ENCODE results near the gene LHPP.

Gene LHPP

DNA sequence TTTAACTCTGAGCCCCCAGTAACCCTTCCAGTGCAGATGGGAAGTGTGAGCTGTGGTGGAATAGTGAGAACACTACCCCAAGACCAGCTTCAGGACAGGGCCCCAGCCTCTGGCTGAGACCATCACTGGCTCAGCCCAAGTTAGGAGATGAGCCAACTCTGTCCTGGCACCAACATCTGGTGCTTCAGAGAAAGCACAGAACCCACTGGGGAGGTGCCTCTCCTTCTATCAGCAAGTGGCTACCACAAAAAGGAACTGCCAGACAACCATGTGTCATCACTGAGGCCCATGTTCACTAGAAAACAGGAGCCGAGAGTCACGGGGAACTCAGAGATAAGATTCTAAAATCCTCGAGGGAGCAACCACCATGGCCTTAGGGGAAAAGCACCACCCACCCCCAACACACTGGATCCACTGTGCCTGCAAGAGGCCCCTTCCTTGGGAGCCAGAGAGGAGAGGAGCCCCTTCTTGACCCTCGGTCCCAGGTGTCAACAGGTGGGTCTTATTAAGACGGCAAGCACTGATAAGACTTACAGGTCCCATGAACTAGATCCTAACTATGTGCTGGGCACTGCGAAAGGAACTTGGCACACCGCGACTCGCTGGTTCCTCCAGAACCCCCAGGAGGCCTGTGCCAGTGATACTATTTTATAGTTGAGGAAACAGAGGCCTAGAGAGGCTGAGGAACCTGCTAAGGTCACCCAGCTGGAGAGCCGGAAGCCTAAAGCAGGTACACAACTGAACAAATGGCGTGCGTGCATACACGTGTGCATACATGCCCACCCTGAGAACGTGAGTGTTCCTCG lies 179.9 kb downstream of the LHPP start:
- DNase-seq (ENCODE audit: low read depth in 2 of 2): no peak

GRCh38 chr10:124642088-124642710 lies 180.6 kb downstream of the LHPP start:
- no peak for DNase-seq (ENCODE audit: low read depth in 2 of 2)

- no peak for DNase-seq (ENCODE audit: low read depth in 2 of 2)
Measured at GRCh38 chr10:124643330-124644009, 181.8 kb downstream of the LHPP start.

- DNase-seq (ENCODE audit: low read depth in 2 of 2): no peak
Measured at GRCh38 chr10:124644236-124644635, 182.6 kb downstream of the LHPP start.

GRCh38 chr10:124644771-124645415 lies 183.3 kb downstream of the LHPP start:
- no peak for DNase-seq (ENCODE audit: low read depth in 2 of 2)

- no peak for DNase-seq (ENCODE audit: low read depth in 2 of 2)
Measured at GRCh38 chr10:124645467-124646095, 184.0 kb downstream of the LHPP start.

DNA sequence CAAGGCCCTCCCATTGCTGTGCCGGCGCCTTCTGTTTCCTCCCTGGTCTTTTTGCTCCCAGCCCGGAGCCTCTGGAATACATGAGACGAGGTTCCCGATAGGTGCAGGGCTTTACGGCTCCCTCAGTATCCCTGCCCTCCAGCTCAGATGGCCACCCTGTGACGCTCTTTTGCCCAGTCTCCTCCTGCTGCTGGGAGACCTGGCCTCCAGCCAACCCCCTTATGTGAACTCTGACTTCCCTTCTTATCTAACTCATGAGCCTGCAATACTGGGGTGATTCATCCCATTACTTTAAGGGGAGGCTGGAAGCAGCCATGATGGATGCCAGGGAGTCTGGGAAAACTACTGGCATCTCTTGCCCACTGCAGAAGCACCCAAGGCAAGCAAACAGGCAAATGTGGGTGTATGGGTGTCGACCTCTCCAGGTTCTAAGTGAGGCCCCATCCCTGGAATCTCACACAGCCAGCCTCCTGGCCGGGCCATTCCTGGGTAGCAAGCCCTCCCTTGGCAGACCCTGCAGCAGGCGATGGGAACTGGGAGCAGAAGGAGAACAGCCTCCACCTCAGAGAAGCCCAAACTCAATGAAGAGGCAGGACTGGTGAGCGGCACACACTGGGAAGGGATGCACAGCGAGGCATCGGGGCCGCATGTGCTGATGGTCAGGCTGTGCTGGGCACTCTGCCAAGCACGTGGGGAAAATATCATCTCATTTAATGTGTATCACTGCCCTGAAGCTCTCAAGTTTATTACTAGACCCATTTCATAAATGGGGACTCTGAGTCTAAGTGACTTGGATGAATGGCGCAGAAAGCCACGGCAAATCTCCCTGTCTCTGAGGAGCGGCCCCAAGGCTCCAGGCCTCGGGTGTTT lies 185.1 kb downstream of the LHPP start:
- DNase-seq (ENCODE audit: low read depth in 2 of 2): no peak

GRCh38 chr10:124647421-124648130 lies 186.0 kb downstream of the LHPP start:
- DNase-seq (ENCODE audit: low read depth in 2 of 2): peak; percentile 47 to 57

DNA sequence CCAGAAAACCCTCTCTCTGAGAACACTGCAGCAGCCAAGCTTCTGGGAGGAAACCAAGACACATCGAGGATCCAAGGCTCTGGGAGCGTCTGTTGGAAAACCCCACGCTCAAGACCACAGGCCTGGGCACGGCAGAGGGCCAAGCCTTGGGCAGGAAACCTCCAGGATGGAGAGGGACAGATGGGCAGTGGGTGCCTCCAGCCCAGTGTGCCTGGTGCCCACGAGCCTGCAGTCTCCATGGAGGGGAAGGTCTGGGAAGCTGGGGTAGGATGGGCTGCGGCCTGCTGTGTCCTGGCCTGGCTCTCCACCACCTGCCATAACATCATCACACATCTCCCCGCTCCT lies 186.5 kb downstream of the LHPP start:
- DNase-seq (ENCODE audit: low read depth in 2 of 2): no peak

DNA sequence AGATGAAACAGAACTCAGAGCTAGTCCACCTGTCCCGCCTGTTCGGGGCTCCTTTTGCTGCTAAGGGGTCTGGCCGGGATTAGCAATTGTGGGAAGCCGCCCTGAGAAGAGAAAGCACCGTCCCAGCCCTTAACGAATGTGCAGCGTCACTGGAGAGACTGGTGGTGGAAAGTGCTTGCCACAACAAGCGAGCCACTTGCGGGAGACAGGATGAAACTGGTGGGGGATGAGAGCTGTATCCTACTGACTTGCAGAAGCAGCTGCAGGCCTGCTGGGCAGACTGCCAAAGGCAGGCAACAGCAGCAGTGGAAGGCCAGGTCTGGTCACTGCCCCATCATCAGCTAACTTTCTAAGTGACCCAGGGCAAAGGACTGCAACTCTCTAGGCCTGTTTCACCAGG lies 187.1 kb downstream of the LHPP start:
- DNase-seq (ENCODE audit: low read depth in 2 of 2): peak; percentile 22 to 38

GRCh38 chr10:124649214-124649613 lies 187.6 kb downstream of the LHPP start:
- no peak for DNase-seq (ENCODE audit: low read depth in 2 of 2)

GRCh38 chr10:124650263-124650662 lies 188.6 kb downstream of the LHPP start:
- DNase-seq (ENCODE audit: low read depth in 2 of 2): no peak

DNA sequence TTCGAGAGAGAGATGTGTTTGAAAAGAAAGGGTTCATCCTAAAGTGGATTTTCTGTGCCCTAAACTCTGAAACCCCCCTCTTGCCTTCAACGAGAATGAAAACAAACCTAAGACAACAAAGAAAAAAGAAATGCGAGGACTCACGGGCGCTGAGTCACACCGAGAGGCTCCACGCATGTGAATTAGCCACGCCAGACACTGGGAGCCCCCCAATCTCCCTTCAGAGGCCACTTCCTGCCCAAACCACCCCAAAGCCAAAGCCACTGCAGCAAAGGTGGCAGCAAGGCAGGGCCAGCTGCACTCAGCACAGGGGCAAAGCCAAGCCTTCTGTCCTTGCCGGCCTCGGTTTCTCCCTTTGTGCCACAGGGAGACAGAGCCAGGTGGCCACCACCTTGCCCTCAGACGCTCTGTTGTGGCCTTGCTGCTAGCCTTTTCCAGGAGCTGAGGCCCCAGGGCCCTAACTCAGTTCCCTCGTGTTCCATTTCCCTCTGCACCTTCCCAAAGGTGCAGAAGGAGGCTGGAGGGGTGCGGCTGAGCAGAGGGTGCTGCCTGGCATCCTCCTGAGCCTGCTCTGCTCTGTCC lies 189.3 kb downstream of the LHPP start:
- peak; percentile 23 to 45 for DNase-seq (ENCODE audit: low read depth in 2 of 2)

DNA sequence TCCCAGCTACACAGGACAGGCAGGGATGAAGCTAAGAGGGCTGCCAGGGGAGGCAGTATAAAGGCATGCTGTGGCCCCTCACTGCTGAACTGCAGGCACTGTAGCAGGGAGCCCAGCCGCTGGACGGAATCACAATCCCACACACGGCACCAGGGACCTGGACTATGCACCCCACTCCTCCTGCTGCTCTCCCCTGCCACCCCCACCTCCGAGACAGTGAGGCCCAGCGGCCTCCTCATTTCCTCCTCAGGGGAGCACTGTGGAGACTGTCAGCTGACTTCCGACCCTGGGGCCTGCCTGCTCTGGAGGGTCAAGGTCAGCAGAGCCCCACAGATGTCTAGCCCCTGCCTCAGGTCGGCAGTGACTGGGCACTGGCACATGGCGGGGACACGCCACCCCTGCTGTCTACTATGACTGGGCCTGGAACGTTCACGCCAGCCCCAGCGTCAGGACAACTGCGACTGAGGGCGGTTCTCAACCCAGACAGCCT lies 189.8 kb downstream of the LHPP start:
- no peak for DNase-seq (ENCODE audit: low read depth in 2 of 2)

- no peak for DNase-seq (ENCODE audit: low read depth in 2 of 2)
Measured at GRCh38 chr10:124652200-124652599, 190.6 kb downstream of the LHPP start.

DNA sequence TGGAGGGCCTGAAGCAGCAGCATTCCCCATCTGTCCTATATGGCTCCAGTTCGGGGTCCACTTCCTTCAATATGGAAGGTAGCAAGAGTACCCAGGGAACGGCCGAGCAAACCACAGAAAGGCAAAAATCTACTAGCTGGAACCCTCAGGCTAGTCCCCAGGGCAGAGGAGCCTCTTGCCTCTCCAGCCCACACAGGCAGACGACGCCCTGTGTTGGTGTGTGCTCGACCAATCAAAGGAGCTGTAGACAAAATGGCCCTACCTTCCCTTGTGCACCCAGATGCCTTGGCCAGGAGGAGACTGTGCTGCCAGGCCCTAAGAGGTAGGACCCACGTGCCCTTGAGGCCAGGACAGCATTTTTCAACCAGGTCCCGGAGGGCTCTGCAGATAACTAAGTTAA lies 191.1 kb downstream of the LHPP start:
- no peak for DNase-seq (ENCODE audit: low read depth in 2 of 2)

DNA sequence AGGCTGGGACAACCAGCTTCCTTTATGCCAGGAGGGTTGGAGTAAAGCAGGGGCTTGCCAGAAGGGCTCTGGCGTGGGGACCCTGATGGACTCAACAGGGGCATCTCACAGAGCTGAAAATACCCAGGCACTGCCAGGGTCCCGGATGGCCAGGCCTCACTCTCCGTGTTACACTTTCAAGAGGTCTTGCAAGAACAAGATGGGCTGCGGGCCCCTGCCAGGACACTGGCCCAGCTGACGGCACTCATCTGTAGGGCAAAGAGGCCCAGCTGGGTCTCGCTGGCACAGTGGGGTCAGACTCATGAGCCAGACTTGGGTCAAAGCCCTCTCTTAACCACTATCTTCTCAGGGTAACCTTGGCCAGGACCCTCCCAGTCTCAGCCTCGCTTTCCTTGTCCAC lies 191.7 kb downstream of the LHPP start:
- DNase-seq (ENCODE audit: low read depth in 2 of 2): no peak

- DNase-seq (ENCODE audit: low read depth in 2 of 2): no peak
Measured at GRCh38 chr10:124653811-124654651, 192.4 kb downstream of the LHPP start.

GRCh38 chr10:124654686-124655085 lies 193.1 kb downstream of the LHPP start:
- no peak for DNase-seq (ENCODE audit: low read depth in 2 of 2)
